ENCODE measurements around the gene EYS.
"Not testable (repeated sequence)": the region's sequence is repeated elsewhere in the genome, so short reads cannot be mapped to it uniquely, and the experiment has no call there.

The EYS gene

GRCh38 chr6:65436281-65436680 lies 270.7 kb downstream of the EYS start:
- Histone ChIP-seq H3K4me3 (no peak overlapping the region), H3K27ac (no peak overlapping the region)
- TF ChIP-seq, protein P1, sequence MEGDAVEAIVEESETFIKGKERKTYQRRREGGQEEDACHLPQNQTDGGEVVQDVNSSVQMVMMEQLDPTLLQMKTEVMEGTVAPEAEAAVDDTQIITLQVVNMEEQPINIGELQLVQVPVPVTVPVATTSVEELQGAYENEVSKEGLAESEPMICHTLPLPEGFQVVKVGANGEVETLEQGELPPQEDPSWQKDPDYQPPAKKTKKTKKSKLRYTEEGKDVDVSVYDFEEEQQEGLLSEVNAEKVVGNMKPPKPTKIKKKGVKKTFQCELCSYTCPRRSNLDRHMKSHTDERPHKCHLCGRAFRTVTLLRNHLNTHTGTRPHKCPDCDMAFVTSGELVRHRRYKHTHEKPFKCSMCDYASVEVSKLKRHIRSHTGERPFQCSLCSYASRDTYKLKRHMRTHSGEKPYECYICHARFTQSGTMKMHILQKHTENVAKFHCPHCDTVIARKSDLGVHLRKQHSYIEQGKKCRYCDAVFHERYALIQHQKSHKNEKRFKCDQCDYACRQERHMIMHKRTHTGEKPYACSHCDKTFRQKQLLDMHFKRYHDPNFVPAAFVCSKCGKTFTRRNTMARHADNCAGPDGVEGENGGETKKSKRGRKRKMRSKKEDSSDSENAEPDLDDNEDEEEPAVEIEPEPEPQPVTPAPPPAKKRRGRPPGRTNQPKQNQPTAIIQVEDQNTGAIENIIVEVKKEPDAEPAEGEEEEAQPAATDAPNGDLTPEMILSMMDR (IDR thresholded peaks at IDR 0.05) = no peak
- no peak for DNase-seq (ENCODE audit: low spot score)

DNA sequence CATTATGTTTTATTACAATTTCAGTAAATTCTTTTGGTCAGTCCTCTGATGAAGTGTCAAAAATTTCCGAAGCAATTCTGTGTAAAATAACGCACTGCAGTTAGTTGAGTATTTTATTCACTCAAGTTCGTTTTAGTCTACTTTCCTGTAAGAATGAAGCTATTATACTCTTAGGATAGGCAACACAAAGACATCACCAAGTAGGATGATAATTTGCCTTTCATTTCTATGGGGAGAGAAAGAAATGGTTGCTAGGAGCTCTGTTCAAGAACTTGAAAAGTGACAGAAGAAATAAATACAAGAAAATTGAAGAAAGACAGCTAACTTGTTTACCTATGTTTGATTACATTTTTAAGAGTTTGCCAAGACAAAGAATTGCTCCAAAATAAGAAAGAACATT lies 290.4 kb downstream of the EYS start:
- no peak for DNase-seq (ENCODE audit: low spot score)
- H3K4me3 ChIP-seq = no peak overlapping the region
- no peak overlapping the region for H3K27ac ChIP-seq
- TF ChIP-seq, protein P1 (IDR thresholded peaks at IDR 0.05) = no peak

- Histone ChIP-seq H3K4me3 (no peak overlapping the region), H3K27ac (no peak overlapping the region)
- TF ChIP-seq, protein P1 (IDR thresholded peaks at IDR 0.05) = no peak
- DNase-seq (ENCODE audit: low spot score) = no peak
Observed at GRCh38 chr6:65410309-65410708, 296.7 kb downstream of the EYS start.

GRCh38 chr6:65402564-65402963 lies 304.5 kb downstream of the EYS start:
- DNase-seq (ENCODE audit: low spot score) = no peak
- TF ChIP-seq, protein P1 (IDR thresholded peaks at IDR 0.05) = no peak
- Histone ChIP-seq H3K4me3 (no peak overlapping the region), H3K27ac (no peak overlapping the region)

DNA sequence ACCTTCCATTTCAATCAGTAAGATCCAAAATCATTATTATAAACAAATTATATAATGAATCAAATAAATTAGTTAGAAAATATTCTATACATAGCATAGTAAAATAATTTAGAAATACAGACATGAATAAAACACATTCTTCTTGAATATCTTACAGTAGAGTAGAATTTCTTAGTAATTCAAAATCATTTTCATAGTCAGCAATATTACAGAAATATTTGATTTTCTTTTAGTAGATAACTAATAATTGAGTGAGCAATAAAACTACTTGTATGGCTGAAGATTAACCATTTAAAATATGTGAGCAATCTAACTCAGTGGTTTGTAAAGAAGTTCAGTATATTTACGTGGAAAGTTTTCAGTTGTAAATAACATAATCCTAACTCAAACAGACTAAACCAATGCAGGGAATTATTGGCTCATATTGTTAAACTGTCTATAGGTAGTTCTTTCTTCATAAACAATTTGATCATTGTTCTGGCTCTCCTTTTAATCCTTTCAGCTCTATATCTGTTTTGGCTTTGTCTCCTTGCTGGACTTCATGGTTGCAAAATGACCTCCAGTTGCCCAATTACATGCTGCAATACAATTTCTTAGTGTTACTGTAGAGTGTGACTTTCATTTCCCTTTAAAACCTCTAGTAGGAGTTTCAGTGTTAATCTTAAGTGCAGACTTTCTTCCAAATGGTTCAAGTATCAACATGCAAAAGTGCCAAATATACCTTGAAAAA lies 307.5 kb downstream of the EYS start:
- H3K4me3 ChIP-seq = no peak overlapping the region
- H3K27ac ChIP-seq = no peak overlapping the region
- no peak for DNase-seq (ENCODE audit: low spot score)
- TF ChIP-seq, protein P1 (IDR thresholded peaks at IDR 0.05) = no peak

GRCh38 chr6:65398851-65399250 lies 308.2 kb downstream of the EYS start:
- Histone ChIP-seq H3K27ac (no peak overlapping the region), H3K4me3 (no peak overlapping the region)
- no peak for DNase-seq (ENCODE audit: low spot score)
- TF ChIP-seq, protein P1 (IDR thresholded peaks at IDR 0.05) = no peak

GRCh38 chr6:65350530-65350929 lies 356.5 kb downstream of the EYS start:
- TF ChIP-seq, protein P1 (IDR thresholded peaks at IDR 0.05) = no peak
- no peak overlapping the region for H3K4me3 ChIP-seq
- DNase-seq (ENCODE audit: low spot score) = no peak
- H3K27ac ChIP-seq = no peak overlapping the region

- H3K4me3 ChIP-seq; DNase-seq (ENCODE audit: low spot score); H3K27ac ChIP-seq: not testable (repeated sequence)
Observed at GRCh38 chr6:65302655-65303054, 404.4 kb downstream of the EYS start.
